ENCODE data around the gene SLC25A3.
"Not testable (repeated sequence)": the region's sequence is repeated elsewhere in the genome, so short reads cannot be mapped to it uniquely, and the experiment has no call there.

The SLC25A3 gene

DNA sequence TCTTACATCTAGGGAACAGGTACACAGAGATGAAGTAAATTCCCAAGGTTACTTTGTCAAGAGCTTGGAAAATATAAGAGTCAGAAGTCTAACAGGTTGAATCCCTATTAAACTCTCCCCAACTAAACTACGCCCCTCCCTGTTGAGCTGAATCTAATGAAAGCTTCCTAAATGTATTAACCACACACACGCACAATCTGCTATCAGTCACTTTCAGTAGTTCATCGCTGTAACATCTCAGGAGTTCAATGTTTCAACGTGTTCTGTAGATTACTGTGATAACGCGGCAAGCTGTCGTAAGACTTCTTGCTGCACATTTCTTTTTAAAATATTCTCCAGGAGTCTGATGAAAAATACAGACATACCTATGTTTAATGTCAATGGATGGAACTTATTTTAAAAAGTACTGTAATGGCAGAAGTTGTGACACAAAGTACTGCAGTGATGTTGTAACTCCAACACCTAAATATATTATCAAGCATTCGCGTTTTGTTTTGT is 612 bp upstream of the SLC25A3 start:
- DNase-seq = no peak

DNA sequence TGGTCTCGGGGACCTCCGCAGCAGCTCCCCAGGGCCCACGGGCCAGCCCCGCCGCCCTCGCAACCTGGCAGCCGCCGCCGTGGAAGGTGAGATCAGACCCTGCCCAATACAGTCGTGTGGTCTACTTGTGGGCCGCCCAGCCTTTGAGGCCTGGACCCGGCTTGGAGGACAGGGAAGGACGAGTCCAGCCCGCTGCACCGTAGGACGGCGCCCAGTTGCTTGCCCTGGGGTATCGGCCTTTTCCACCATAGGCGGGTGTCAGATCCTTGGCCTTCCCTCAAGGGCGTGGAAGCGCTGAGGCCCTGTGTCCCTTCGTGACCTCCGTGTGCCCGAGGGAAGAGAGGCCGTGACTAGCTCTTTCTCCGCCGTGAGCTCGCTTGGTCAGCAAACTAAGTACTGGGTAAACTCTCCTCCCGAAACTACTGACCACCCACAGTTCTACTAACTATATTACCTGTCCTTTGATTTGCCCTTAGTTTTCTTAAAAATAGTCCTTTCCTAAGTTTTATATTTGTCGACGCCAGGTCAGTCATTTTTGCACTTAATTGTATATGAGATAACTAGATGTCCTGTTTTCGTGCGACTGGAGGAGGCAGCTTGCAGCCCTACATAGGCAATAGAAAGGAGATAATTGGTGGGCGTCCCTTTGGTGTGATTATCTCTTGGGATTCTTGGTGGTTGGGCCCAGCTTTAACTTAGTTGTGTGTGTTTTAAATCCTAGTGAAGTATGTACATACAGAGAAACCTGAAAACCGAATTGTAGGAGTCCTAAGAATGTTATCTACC is 757 bp downstream of the SLC25A3 start:
- no peak for DNase-seq

DNA sequence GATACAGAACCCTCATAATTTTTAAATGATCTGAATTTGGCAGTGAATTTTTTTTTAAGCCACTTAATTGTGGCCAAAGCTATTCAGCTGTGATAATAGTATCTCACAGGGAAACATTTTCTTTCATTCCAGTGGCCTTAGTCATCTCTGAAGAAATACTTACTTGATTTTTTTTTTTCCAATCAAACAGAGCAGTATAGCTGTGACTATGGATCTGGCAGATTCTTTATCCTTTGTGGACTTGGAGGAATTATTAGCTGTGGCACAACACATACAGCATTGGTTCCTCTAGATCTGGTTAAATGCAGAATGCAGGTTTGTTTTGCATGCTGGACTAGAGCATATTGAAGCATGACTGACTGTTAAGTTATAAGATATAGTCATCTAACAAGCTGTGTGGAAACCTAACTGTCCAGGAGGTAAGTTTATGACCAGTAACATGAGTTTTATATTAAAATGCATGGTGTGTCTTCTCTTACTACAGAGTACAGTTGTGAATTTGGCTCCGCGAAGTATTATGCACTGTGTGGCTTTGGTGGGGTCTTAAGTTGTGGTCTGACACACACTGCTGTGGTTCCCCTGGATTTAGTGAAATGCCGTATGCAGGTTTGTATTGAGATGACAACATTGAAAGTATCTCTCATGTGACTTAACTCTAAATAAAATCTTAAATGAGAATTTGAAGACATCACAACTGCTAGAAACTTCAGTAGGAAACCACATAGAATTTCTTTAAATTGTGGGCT is 1.9 kb downstream of the SLC25A3 start:
- DNase-seq = no peak

DNA sequence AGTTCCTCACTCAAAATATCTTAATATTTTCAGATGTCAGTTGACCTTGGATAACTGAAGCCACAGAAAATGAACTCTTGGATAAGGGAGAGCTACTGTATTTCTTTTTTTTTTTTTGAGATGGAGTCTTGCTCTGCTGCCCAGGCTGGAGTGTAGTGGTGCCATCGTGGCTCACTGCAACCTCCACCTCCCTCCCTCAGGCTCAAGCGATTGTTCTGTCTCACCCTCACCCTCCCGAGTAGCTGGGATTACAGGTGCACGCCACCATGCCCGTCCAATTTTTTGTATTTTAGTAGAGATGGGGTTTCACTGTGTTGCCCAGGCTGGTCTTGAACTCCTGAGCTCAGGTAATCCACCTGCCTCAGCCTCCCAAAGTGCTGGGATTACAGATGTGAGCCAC is 3.8 kb downstream of the SLC25A3 start:
- DNase-seq = not testable (repeated sequence)

DNA sequence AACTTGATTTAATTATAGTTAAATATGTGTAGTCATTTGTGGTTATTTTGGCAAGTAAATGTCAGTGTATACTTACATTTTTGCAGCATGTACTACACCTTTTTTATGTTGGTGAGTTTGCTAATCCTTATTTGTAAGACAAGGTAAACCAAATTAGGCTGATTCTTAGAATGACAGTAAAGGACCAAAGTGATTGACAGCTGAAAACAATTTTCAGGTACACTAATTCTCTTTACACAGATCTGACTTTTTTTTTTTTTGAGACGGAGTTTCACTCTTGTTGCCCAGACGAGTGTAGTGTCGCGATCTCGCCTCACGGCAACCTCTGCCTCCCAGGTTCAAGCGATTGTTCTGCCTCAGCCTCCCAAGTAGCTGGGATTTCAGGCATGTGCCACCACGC is 8.4 kb downstream of the SLC25A3 start:
- no peak for DNase-seq

DNA sequence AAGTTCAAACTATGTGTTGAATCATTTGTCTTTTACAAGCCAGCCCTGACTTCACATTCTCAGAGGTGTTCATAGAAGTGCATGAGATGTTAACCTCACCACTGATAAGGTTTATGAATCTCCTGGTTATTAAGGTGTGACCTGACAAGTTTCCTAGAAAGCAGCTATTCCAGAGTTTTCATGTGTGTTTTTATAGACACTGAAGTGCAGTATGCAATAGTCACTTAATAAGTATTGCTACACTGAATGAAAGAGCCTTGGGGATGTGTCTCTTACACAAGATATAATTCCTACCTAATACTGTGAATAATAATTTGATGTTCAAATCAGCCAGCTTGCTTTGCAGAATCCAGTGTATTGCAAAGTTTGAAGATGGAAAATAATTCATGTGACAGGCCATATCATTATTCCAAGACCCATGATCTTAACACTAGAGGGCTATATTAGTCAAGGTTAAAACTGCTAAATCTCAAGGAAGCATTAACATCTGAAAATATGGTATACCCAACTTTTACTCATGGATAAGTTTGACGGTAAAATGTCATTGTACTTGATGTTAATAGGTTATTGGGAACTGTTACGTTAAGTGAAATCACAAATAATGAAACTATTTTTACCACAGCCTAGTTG is 13.0 kb downstream of the SLC25A3 start:
- no peak for DNase-seq

DNA sequence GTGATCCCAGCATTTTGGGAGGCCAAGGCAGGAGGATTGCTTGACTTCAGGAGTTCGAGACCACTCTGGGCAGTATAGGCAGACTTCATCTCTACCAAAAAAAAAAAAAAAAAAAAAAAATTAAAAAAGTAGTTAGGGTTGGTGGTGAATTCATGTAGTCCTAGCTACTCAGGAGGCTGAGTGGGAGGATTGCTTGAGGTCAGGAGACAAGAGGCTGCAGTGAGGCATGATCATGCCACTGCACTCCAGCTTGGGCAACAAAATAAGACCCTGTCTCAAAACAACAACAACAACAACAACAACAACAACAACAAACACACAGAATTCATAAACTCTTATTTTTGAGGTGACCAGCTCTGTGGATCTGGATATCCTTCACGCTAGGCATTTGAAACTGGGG is 17.1 kb downstream of the SLC25A3 start:
- no peak for DNase-seq

DNA sequence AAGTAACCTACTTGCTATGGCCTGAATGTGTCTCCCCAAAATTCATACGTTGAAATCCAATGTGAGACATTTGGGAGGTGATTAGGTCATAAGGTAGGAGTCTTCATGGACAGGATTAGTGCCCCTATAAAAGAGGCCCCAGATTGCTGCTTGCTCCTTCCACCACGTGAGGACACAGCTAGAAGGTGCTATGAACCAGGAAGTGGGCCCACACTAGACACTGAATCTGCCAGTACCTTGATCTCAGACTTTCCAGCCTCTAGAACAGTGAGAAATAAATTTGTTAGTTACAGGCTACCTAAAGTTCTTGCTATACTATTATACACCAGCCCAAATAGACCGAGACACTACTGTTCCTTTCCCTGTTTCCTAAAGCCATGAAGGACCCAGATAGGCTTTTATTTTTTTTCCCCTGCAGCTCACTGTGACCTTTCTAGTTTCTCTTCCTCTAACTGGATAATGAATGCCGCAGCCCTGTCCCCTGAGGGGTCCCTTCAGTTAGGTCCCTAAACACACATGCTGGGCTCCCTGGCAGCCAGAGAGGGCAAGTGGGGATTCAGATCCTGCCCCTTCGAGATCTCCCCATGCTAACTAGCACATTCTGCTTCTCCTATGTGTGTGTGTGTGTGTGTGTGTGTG is 19.3 kb downstream of the SLC25A3 start:
- DNase-seq = no peak

DNA sequence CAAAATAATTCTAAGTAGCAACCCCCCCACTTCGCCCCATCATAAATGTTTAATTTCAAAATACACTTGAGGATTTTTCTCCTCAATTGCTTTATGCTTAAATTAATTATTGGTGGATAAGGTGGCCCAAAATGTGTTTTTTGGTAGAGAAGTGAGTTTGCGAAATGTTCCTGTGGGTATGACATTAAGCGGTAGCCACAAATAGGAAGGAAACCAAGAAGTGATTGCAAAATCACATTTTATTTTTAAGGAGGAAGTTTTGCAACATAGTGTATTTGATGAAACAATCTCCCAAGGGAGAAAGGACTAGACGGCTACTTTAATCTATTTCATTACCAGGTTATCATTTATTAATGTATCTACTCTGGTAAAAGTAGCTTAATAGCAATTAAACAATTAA is 25.5 kb downstream of the SLC25A3 start:
- no peak for DNase-seq

DNA sequence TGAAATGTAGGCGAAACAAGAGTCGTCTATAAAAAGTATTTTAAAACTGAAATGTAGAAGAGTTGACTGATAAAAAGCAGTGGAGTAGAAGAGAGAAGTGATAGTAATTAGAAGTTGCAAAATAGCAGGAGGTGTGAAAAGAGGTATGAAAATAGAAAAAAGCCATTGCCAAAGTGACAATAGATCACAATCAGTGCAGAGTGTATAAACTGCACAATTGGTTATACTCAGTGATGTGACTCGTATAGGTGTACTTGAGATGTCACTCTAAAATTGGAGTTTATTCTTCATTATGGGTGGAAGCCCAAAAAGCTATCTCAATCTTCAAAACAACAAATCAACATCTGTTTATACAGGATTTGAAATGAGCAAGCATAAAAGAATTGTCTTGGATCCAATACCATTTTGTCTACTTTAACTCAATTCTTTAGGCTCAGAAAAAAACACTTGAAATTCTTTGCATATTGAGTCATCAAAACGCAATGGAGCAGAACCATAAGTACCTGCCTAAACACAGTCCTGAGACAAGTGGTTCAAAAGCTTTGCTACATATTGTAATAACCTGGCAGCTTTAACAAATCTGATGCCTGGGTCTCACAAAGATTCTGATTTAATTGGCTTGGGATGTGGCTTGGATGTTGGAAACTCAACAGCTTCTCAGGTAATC is 42.3 kb downstream of the SLC25A3 start:
- DNase-seq = no peak

DNA sequence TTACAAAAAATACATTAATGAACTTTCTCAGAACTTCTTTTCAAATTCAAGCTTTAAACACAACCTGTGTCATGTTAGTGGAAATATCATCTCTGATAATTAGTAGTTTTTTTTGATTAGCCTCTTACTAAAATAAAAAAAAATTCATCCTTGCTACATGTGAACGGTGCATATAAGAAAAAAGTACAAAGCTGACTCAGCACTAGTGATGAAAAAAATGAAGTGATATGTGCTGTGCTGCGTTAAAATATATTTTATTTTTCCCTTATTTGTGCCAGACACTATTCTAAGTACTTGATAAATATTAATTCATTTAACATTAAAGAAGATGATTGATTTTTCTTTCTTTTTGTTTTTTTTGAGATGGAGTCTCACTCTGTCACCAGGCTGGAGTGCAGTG is 43.6 kb downstream of the SLC25A3 start:
- DNase-seq = no peak

DNA sequence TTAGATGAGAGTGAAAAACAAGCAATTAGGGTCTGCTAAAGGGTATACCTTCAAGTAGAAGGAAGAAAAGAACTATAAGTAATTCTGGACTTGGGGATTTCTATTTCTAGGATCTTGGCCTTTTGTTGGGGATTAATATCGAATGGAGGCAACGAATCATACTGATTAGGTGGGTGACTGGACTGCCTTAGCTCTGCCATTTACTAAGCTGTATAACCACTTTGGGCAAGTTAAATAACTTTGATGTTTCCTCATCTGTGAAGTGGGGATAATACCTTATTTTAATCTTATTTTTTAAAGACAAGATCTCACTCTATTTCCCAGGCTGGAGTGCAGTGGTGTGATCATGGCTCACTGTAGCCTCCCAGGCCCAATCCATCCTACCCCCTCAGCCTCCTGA is 44.5 kb downstream of the SLC25A3 start:
- DNase-seq = no peak

DNA sequence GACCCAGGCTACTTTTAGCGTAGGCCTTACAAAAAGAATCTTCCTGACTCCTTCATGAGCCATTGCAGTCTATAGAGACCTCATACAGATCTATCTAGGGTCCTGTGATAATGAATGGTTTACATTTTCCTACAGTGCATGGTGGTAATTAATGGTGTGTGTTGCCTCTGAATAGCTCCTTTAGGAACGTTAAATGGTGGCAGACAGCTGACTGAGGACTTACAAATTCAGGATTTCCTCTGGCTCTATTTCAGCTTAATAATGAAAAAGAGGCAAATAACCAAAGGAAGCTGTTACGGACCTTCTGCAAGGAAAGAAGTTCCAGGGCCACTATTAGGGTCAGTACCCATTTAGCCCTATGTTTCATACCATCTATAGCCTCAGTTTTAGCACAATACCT is 46.0 kb downstream of the SLC25A3 start:
- DNase-seq = no peak

DNA sequence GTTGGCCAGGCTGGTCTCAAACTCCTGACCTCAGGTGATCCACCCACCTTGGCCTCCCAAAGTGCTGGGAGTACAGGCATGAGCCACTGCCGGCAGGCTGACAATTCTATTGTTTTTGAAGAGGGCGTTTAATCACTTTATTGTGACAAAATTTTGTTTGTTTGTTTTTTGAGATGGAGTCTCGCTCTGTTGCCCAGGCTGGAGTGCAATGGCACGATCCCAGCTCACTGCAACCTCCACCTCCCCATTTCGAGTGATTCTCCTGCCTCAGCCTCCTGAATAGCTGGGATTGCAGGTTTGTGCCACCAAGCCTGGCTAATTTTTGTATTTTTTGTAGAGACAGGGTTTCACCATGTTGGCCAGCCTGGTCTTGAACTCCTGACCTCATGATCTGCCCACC is 49.3 kb downstream of the SLC25A3 start:
- DNase-seq = not testable (repeated sequence)

DNA sequence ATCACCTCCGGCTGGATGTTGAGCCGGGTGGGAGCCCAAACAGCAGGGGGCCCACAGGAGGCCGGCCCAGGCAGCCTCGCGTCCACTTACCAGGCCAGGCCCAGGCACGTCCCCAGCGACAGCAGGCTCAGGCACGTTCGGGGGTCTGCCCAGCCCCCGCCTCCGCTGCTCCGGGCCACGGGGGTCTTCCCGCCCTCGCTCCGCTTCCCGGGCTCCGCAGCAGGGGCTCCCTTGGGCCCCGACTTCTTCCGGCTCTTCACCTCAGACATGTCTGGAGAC is 50.9 kb downstream of the SLC25A3 start:
- no peak for DNase-seq

DNA sequence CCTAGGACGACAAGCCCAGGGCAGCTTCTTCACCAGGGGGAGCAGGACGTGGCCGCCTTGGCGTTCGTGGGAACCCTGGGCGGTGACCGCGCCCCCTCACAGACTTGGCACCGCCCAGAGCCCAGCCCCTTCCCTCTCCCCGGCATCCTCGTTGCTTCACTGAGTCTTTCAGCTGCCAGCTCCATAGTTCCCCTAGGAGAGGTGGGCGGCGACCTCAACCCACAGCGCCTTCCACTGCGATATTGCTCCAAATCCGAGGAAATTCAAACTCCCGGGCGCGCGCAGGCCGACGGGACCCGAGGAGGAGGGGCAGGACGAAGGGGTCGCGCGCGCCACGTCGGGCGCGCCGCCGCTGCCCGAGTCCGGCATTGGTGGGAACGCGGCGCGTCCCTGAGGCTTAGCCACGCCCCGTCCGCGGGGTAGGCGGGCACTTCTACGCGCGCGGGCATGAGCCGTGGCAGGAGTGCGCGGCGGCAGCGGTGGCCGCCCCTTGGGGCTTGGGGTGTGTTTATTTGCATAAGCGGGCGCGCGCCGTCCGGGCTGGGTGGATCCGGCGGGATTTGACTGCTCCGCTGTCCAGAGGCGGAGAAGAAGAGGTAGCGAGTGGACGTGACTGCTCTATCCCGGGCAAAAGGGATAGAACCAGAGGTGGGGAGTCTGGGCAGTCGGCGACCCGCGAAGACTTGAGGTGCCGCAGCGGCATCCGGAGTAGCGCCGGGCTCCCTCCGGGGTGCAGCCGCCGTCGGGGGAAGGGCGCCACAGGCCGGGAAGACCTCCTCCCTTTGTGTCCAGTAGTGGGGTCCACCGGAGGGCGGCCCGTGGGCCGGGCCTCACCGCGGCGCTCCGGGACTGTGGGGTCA is 51.5 kb downstream of the SLC25A3 start, which contains the start of the genes APAF1 and IKBIP:
Gene APAF1 (plus strand): TSS at position 579 of the 860 bp plus-strand sequence. CDS start 3,070 bp downstream, outside the sequence.
Gene IKBIP (minus strand): TSS at position 77 of the 860 bp plus-strand sequence. CDS start 87 bp downstream, outside the sequence.
- peak; percentile 99 for DNase-seq

DNA sequence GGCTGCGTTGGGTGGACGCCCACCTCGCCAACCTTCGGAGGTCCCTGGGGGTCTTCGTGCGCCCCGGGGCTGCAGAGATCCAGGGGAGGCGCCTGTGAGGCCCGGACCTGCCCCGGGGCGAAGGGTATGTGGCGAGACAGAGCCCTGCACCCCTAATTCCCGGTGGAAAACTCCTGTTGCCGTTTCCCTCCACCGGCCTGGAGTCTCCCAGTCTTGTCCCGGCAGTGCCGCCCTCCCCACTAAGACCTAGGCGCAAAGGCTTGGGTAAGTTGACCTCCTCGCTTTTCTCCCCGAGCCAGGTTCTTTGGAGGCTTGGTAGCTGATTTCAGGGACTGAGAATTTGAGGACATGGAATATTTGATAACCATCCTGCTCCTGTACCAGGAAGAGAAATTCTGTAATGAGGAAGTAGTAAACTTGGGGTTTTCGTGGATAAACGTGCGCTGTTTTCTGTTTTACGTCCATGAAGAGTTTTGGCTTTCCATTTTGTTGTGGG is 52.1 kb downstream of the SLC25A3 start:
- no peak for DNase-seq

DNA sequence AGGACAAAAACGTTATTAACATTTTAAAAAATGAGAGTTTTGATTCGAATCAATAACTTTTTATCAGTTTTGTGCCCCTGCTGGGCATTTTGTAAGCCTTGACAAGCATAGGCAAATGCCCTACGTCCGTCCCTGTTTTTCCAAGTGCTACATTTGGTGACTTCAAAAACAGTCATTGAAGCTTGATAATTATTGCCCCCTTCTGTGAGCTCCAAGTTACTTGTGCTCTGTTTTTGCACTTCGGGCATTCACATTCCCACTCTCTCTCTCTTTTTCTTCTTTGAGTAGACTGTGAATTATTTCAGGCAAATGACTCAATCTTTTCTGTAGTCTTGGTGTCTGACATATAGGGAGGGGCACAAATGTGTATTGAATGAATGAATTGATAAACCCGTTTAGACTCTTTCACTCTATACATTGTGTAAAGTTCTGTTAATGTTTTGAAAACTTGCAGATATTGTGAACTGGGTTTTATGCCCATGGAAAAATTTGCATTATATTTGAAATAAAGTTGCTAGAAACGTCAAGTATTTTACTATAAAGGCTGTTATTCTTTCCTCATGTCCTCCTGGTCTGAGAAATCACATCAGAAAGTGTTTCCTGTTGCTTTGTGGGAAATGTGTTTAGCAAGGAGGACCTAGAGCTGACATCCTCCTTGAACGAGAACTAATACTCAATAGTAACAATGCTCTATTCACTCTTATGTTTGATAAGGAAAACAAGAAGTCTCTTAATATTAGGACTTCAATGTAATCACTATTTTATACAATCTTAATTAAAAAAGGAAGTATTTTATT is 53.0 kb downstream of the SLC25A3 start:
- DNase-seq = no peak

DNA sequence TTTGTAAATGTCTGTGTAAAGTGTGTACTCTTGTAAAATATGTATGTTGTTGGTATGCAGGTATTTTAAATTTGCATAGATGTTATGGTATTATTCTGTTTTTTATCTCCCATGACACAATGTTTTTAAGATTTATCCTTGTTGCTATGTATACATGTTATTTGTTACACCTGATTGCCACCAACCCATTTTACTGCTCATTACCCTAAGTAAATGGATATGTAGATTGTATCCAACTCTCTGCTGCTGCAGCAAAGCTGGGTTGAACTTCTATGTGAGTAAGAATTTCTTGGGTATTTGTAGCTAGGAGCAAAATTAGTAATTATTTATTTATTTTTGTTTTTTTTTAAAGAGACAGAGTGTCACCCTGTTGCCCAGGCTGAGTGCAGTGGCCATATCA is 57.8 kb downstream of the SLC25A3 start:
- DNase-seq = no peak

DNA sequence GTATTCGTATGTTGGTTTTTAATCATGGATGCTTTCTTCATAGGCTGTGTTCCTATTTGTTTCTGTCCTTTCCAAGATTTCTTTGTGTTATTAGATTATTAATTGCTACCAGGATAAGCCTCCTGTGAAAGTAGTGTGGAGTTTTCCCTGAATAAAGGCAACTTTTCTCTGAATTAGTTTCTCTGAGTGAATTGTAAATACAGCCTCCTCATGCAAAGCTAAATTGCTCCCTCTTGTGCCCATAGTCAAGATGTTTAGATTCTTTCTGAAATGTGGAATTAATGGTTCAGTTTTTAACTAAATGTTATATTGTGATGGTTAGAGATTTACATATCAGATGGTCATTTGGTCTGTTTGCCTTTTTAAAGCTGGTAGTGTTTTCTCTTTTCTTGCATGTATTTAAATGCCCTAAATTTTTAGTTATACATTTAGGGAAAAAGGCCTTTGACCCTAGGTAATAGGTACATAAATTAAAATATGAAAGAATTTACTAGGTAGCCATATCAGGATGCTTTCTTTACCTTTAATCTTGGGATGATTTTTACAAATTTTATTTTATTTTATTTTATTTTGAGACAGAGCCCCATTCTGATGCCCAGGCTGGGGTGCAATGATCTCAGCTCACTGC is 60.5 kb downstream of the SLC25A3 start:
- peak; percentile 25 for DNase-seq
